ENCODE results near the gene MAPRE2. TPM values are rescaled to one million over a fixed set of nuclear protein-coding genes. Genes with fewer than 3 reads are reported as not detected.

The MAPRE2 gene
- total and polyA plus RNA-seq, 2 of the 13 experiments (the other 11 are each of a cell fraction or from before 2014, with no cell fraction given) = 34.5 to 67.9 TPM

DNA sequence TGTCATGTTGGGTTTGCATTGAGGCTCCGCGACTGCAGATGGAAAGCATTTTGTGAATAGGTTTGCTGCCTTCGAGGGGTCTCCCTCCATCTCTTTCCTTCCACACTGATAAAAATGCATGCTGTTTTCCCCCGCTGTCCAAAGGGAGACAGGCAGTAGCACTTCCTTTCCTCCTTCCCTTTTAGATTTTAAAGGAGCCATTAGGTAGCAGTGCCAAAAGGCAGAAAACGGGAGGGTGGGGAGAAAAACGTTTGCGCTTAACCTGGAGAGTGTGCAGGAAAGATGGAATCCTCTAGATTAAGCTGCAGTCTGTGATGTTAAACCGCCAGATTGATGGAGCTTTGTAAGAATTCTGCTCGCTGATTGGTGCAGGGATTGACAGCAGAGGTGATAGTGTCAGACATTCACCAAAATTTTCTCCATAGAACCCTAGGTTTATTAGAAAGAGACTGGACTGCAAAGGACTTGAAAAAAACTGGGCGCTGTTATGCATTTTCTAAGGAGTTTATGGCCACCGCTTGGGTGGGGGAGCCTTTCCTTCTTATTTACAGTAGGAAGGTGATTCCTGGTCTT, 688 bp downstream of the MAPRE2 start (continued):
- TF ChIP-seq KDM3A (CRISPR knock-in tag; IDR thresholded peaks at IDR 0.05; ENCODE audit: low read depth) (no peak), ZFP37 (CRISPR knock-in tag; IDR thresholded peaks at IDR 0.05; ENCODE audit: borderline replicate concordance) (no peak), SRSF4 (IDR thresholded peaks at IDR 0.05; ENCODE audit: low read depth, low read length, poor library complexity, severe bottlenecking) (no peak), SKIL (CRISPR knock-in tag; IDR thresholded peaks at IDR 0.05; ENCODE audit: borderline replicate concordance) (no peak), TBL1XR1 (IDR thresholded peaks at IDR 0.05; ENCODE audit: borderline replicate concordance, low read length, partially characterized antibody) (no peak), MLX (CRISPR knock-in tag; IDR thresholded peaks at IDR 0.05) (no peak), ZNF354B (CRISPR knock-in tag; IDR thresholded peaks at IDR 0.05) (no peak), ZHX2 (IDR thresholded peaks at IDR 0.05; ENCODE audit: low read depth) (no peak), ZHX2 (CRISPR knock-in tag; IDR thresholded peaks at IDR 0.05; ENCODE audit: borderline replicate concordance) (no peak), FOSL1 (CRISPR knock-in tag; IDR thresholded peaks at IDR 0.05; ENCODE audit: borderline replicate concordance) (no peak), KDM1A (CRISPR knock-in tag; IDR thresholded peaks at IDR 0.05) (no peak), XRCC5 (optimal IDR thresholded peaks at IDR 0.05; ENCODE audit: low read length) (no peak), ZNF792 (CRISPR knock-in tag; IDR thresholded peaks at IDR 0.05) (no peak)
- TF ChIP-seq, protein P1, sequence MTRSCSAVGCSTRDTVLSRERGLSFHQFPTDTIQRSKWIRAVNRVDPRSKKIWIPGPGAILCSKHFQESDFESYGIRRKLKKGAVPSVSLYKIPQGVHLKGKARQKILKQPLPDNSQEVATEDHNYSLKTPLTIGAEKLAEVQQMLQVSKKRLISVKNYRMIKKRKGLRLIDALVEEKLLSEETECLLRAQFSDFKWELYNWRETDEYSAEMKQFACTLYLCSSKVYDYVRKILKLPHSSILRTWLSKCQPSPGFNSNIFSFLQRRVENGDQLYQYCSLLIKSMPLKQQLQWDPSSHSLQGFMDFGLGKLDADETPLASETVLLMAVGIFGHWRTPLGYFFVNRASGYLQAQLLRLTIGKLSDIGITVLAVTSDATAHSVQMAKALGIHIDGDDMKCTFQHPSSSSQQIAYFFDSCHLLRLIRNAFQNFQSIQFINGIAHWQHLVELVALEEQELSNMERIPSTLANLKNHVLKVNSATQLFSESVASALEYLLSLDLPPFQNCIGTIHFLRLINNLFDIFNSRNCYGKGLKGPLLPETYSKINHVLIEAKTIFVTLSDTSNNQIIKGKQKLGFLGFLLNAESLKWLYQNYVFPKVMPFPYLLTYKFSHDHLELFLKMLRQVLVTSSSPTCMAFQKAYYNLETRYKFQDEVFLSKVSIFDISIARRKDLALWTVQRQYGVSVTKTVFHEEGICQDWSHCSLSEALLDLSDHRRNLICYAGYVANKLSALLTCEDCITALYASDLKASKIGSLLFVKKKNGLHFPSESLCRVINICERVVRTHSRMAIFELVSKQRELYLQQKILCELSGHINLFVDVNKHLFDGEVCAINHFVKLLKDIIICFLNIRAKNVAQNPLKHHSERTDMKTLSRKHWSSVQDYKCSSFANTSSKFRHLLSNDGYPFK (CRISPR knock-in tag; IDR thresholded peaks at IDR 0.05; ENCODE audit: borderline replicate concordance) = no peak
- TF ChIP-seq, protein P2, sequence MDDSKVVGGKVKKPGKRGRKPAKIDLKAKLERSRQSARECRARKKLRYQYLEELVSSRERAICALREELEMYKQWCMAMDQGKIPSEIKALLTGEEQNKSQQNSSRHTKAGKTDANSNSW (CRISPR knock-in tag; IDR thresholded peaks at IDR 0.05; ENCODE audit: borderline replicate concordance) = no peak

Measured in HepG2 (cell line).